ENCODE results near the gene ZNF487.
A peak's percentile ranks its signal among the peaks of the same experiment; 100 is the strongest.
"Not testable (repeated sequence)": the region's sequence is repeated elsewhere in the genome, so short reads cannot be mapped to it uniquely, and the experiment has no call there.

Gene ZNF487

DNA sequence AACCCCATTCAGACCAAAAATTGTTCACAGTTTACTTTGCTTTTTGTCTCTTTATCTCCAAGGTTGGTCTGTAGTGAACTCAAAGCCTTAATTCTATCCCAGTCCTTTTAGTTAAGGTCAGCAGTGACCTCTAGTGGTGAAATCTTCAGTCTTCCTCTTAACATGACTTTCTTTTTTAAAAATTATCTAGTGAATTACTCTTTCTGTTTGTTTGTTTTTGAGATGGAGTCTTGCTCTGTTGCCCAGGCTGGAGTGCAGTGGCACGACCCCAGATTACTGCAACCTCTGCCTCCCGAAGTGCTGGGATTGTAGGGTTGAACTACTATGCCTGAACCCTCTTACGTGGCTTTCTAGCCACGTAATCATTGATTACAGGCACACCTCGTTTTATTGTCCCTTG is 25.0 kb downstream of the ZNF487 start:
- H3K36me3 ChIP-seq (ENCODE audit: control insufficient read depth in 2 of 2, insufficient read depth in 2 of 2, low read length in 2 of 2): no peaks in the 10 kb centered on the region
- H3K4me3 ChIP-seq (ENCODE audit: low read length in 2 of 2): peak overlapping the region in 1 of 2 donors; percentile 55
- H3K9me3 ChIP-seq (ENCODE audit: control insufficient read depth in 2 of 2, low read length in 2 of 2): no peaks in the 10 kb centered on the region
- H3K27me3 ChIP-seq (ENCODE audit: control insufficient read depth in 1 of 2, insufficient read depth in 2 of 2, low read length in 2 of 2): no peaks in the 10 kb centered on the region
- H3K9ac ChIP-seq (ENCODE audit: low read length in 2 of 2): peak overlapping the region in 1 of 2 donors; percentile 36
- H3K27ac ChIP-seq (ENCODE audit: low read length): no peak overlapping the region
- peaks cover 2% of the 10 kb centered on the region for H3K4me1 ChIP-seq (ENCODE audit: control insufficient read depth, insufficient read depth, low read length)

- not testable (repeated sequence) for H3K36me3 ChIP-seq (ENCODE audit: control insufficient read depth in 2 of 2, insufficient read depth in 2 of 2, low read length in 2 of 2); H3K27me3 ChIP-seq (ENCODE audit: control insufficient read depth in 1 of 2, insufficient read depth in 2 of 2, low read length in 2 of 2); H3K4me3 ChIP-seq (ENCODE audit: low read length in 2 of 2); H3K4me1 ChIP-seq (ENCODE audit: control insufficient read depth, insufficient read depth, low read length); H3K9ac ChIP-seq (ENCODE audit: low read length in 2 of 2); H3K9me3 ChIP-seq (ENCODE audit: control insufficient read depth in 2 of 2, low read length in 2 of 2); H3K27ac ChIP-seq (ENCODE audit: low read length)
Observed at GRCh38 chr10:43465086-43465735, 28.3 kb downstream of the ZNF487 start.

DNA sequence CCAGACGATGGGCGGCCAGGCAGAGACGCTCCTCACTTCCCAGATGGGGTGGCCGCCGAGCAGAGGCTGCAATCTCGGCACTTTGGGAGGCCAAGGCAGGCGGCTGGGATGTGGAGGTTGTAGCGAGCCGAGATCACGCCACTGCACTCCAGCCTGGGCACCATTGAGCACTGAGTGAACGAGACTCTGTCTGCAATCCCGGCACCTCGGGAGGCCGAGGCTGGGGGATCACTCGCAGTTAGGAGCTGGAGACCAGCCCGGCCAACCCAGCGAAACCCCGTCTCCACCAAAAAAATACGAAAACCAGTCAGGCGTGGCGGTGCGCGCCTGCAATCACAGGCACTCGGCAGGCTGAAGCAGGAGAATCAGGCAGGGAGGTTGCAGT is 28.8 kb downstream of the ZNF487 start:
- H3K9ac ChIP-seq (ENCODE audit: low read length in 2 of 2); H3K27me3 ChIP-seq (ENCODE audit: control insufficient read depth in 1 of 2, insufficient read depth in 2 of 2, low read length in 2 of 2); H3K4me3 ChIP-seq (ENCODE audit: low read length in 2 of 2); H3K27ac ChIP-seq (ENCODE audit: low read length); H3K4me1 ChIP-seq (ENCODE audit: control insufficient read depth, insufficient read depth, low read length); H3K9me3 ChIP-seq (ENCODE audit: control insufficient read depth in 2 of 2, low read length in 2 of 2); H3K36me3 ChIP-seq (ENCODE audit: control insufficient read depth in 2 of 2, insufficient read depth in 2 of 2, low read length in 2 of 2): not testable (repeated sequence)

GRCh38 chr10:43471146-43471545 is 34.2 kb downstream of the ZNF487 start:
- no peak overlapping the region for H3K27ac ChIP-seq (ENCODE audit: low read length)
- no peaks in the 10 kb centered on the region for H3K4me1 ChIP-seq (ENCODE audit: control insufficient read depth, insufficient read depth, low read length)
- H3K4me3 ChIP-seq (ENCODE audit: low read length in 2 of 2): no peak overlapping the region
- no peaks in the 10 kb centered on the region for H3K9me3 ChIP-seq (ENCODE audit: control insufficient read depth in 2 of 2, low read length in 2 of 2)
- no peaks in the 10 kb centered on the region for H3K27me3 ChIP-seq (ENCODE audit: control insufficient read depth in 1 of 2, insufficient read depth in 2 of 2, low read length in 2 of 2)
- H3K9ac ChIP-seq (ENCODE audit: low read length in 2 of 2): no peak overlapping the region
- no peaks in the 10 kb centered on the region for H3K36me3 ChIP-seq (ENCODE audit: control insufficient read depth in 2 of 2, insufficient read depth in 2 of 2, low read length in 2 of 2)

DNA sequence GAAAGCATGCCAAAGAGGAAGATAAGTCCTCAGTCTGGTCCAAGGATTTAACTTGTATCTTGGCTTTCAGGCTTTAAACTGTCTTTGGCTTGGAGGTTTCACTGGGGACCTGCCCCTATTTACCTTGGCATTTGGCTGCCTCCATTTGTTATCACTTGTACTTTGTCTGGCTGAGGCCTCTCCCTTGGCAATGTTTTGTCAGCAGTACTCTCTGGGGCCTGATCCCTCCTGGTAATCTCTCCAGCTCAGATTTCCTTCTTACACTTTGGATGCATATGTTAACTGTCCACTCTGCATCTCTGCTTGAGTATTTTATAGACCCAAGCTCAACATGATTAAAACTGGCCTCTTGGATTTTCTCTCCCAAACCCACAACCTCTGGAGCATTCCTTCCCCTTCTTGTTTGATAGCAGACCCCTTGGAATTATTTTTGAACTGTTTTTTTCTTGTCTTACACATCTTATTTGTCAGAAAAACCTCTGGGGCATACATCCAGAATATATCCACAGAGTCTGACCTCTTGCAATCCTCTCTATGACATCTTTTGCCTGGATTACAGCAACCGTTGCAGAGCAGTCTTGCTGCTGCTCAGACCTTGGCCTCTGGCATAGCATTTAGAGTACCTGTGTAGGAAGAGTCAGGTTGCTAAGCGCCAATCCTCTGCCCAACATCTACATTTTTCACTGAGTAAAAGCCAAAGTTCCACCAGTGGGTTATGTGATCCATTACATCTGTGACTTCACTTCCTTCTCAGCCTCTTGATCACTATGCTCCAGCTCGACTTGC is 35.2 kb downstream of the ZNF487 start:
- no peak overlapping the region for H3K9ac ChIP-seq (ENCODE audit: low read length in 2 of 2)
- H3K27me3 ChIP-seq (ENCODE audit: control insufficient read depth in 1 of 2, insufficient read depth in 2 of 2, low read length in 2 of 2): no peaks in the 10 kb centered on the region
- H3K4me3 ChIP-seq (ENCODE audit: low read length in 2 of 2): no peak overlapping the region
- no peaks in the 10 kb centered on the region for H3K36me3 ChIP-seq (ENCODE audit: control insufficient read depth in 2 of 2, insufficient read depth in 2 of 2, low read length in 2 of 2)
- H3K4me1 ChIP-seq (ENCODE audit: control insufficient read depth, insufficient read depth, low read length): no peaks in the 10 kb centered on the region
- no peak overlapping the region for H3K27ac ChIP-seq (ENCODE audit: low read length)
- no peaks in the 10 kb centered on the region for H3K9me3 ChIP-seq (ENCODE audit: control insufficient read depth in 2 of 2, low read length in 2 of 2)

GRCh38 chr10:43479275-43479674 is 42.4 kb downstream of the ZNF487 start:
- H3K9ac ChIP-seq (ENCODE audit: low read length in 2 of 2): no peak overlapping the region
- peaks cover 13 to 17% of the 10 kb centered on the region in 2 donors for H3K9me3 ChIP-seq (ENCODE audit: control insufficient read depth in 2 of 2, low read length in 2 of 2)
- no peak overlapping the region for H3K4me3 ChIP-seq (ENCODE audit: low read length in 2 of 2)
- H3K36me3 ChIP-seq (ENCODE audit: control insufficient read depth in 2 of 2, insufficient read depth in 2 of 2, low read length in 2 of 2): peaks cover 10 to 15% of the 10 kb centered on the region in 2 donors
- no peak overlapping the region for H3K27ac ChIP-seq (ENCODE audit: low read length)
- H3K4me1 ChIP-seq (ENCODE audit: control insufficient read depth, insufficient read depth, low read length): no peaks in the 10 kb centered on the region
- no peaks in the 10 kb centered on the region for H3K27me3 ChIP-seq (ENCODE audit: control insufficient read depth in 1 of 2, insufficient read depth in 2 of 2, low read length in 2 of 2)

- Histone ChIP-seq H3K4me3 (ENCODE audit: low read length in 2 of 2) (peak overlapping the region in 1 of 2 donors; percentile 14), H3K9me3 (ENCODE audit: control insufficient read depth in 2 of 2, low read length in 2 of 2) (peaks cover 20 to 26% of the 10 kb centered on the region in 2 donors), H3K4me1 (ENCODE audit: control insufficient read depth, insufficient read depth, low read length) (no peaks in the 10 kb centered on the region), H3K36me3 (ENCODE audit: control insufficient read depth in 2 of 2, insufficient read depth in 2 of 2, low read length in 2 of 2) (peaks cover 10 to 15% of the 10 kb centered on the region in 2 donors), H3K9ac (ENCODE audit: low read length in 2 of 2) (no peak overlapping the region), H3K27me3 (ENCODE audit: control insufficient read depth in 1 of 2, insufficient read depth in 2 of 2, low read length in 2 of 2) (no peaks in the 10 kb centered on the region), H3K27ac (ENCODE audit: low read length) (no peak overlapping the region)
Observed at GRCh38 chr10:43482319-43483078, 45.6 kb downstream of the ZNF487 start.

GRCh38 chr10:43491855-43492254 is 54.9 kb downstream of the ZNF487 start:
- no peak overlapping the region for H3K4me3 ChIP-seq (ENCODE audit: low read length in 2 of 2)
- no peaks in the 10 kb centered on the region for H3K27me3 ChIP-seq (ENCODE audit: control insufficient read depth in 1 of 2, insufficient read depth in 2 of 2, low read length in 2 of 2)
- no peak overlapping the region for H3K27ac ChIP-seq (ENCODE audit: low read length)
- H3K9ac ChIP-seq (ENCODE audit: low read length in 2 of 2): no peak overlapping the region
- H3K9me3 ChIP-seq (ENCODE audit: control insufficient read depth in 2 of 2, low read length in 2 of 2): no peaks in the 10 kb centered on the region
- H3K4me1 ChIP-seq (ENCODE audit: control insufficient read depth, insufficient read depth, low read length): no peaks in the 10 kb centered on the region
- no peaks in the 10 kb centered on the region for H3K36me3 ChIP-seq (ENCODE audit: control insufficient read depth in 2 of 2, insufficient read depth in 2 of 2, low read length in 2 of 2)

- H3K27ac ChIP-seq (ENCODE audit: low read length): no peak overlapping the region
- H3K36me3 ChIP-seq (ENCODE audit: control insufficient read depth in 2 of 2, insufficient read depth in 2 of 2, low read length in 2 of 2): peaks cover 0 to 2% of the 10 kb centered on the region in 2 donors
- H3K9ac ChIP-seq (ENCODE audit: low read length in 2 of 2): no peak overlapping the region
- no peaks in the 10 kb centered on the region for H3K27me3 ChIP-seq (ENCODE audit: control insufficient read depth in 1 of 2, insufficient read depth in 2 of 2, low read length in 2 of 2)
- peaks cover 0 to 6% of the 10 kb centered on the region in 2 donors for H3K9me3 ChIP-seq (ENCODE audit: control insufficient read depth in 2 of 2, low read length in 2 of 2)
- H3K4me3 ChIP-seq (ENCODE audit: low read length in 2 of 2): no peak overlapping the region
- no peaks in the 10 kb centered on the region for H3K4me1 ChIP-seq (ENCODE audit: control insufficient read depth, insufficient read depth, low read length)
Observed at GRCh38 chr10:43502931-43503330, 66.0 kb downstream of the ZNF487 start.

- Histone ChIP-seq H3K27me3 (ENCODE audit: control insufficient read depth in 1 of 2, insufficient read depth in 2 of 2, low read length in 2 of 2) (no peaks in the 10 kb centered on the region), H3K27ac (ENCODE audit: low read length) (no peak overlapping the region), H3K4me3 (ENCODE audit: low read length in 2 of 2) (no peak overlapping the region), H3K36me3 (ENCODE audit: control insufficient read depth in 2 of 2, insufficient read depth in 2 of 2, low read length in 2 of 2) (no peaks in the 10 kb centered on the region), H3K4me1 (ENCODE audit: control insufficient read depth, insufficient read depth, low read length) (no peaks in the 10 kb centered on the region), H3K9ac (ENCODE audit: low read length in 2 of 2) (no peak overlapping the region), H3K9me3 (ENCODE audit: control insufficient read depth in 2 of 2, low read length in 2 of 2) (peaks cover 8 to 40% of the 10 kb centered on the region in 2 donors)
Observed at GRCh38 chr10:43524434-43525247, 87.7 kb downstream of the ZNF487 start.
